Retina (tissue), 1 donor: ENCODE results near the gene RNU6-9.

Experiments
- DNase-seq: peaks from one replicate; pipeline ENCODE4 v3.0.0-alpha.2; 2016

RNU6-9 gene

GRCh38 chr19:899336-900042 is 6.2 kb downstream of the RNU6-9 start:
- no peak for DNase-seq

DNA sequence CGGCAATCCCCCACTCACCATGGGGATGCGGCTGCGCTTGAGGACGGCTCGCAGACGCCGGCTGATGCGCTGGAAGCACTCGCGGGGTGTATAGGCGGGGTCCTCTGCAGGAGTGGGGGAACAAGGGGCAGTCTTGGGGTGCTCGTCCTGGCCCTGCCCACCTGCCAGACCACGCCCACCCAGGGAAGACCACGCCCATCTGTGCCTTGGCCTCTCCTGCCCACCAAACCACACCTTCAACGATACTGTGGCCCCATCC is 6.7 kb downstream of the RNU6-9 start:
- no peak for DNase-seq

- no peak for DNase-seq
Measured at GRCh38 chr19:900302-901111, 7.2 kb downstream of the RNU6-9 start.

DNA sequence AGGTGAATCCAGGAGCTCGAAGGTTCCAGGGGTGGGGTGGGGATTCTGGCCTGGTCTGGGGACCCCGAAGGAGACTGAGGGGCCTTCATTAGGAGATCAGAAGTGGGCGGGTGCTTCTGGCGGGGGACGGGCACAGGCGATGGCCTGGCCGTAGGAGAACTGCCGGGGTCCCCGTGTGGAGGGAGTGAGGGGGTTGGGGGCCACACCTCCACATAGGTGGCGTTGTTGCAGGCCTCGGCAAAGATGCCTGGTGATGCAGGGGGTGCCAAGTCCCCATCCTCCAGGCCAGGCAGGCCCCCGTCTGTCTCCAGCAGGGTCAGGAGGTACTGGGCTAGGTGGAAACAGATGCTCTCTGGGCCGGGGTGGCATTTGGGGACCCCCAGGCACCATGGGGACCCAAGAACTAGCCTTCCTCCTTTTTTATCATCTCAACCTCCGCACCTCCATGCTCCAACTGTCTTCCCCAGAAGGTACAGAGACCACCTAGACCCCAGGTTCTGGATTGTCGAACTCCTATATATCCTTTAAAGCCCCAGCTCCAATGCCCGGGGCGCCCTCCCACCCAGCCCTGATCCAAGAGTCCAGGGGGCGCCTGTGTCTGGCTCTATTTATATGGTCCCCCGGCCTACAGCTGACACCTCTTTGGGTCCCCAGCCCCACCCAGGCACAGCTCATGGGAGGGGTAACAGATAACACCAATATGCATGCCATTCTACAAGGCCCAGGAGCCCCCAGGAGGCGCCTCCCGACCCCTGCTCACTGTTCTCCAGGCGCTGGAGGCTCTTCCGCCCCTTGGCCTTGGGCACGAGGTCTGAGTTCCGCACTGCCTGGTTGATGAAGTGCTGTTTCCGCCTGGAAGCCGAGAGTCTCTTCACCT is 8.2 kb downstream of the RNU6-9 start:
- DNase-seq: no peak

- no peak for DNase-seq
Measured at GRCh38 chr19:902093-902370, 8.7 kb downstream of the RNU6-9 start.

DNA sequence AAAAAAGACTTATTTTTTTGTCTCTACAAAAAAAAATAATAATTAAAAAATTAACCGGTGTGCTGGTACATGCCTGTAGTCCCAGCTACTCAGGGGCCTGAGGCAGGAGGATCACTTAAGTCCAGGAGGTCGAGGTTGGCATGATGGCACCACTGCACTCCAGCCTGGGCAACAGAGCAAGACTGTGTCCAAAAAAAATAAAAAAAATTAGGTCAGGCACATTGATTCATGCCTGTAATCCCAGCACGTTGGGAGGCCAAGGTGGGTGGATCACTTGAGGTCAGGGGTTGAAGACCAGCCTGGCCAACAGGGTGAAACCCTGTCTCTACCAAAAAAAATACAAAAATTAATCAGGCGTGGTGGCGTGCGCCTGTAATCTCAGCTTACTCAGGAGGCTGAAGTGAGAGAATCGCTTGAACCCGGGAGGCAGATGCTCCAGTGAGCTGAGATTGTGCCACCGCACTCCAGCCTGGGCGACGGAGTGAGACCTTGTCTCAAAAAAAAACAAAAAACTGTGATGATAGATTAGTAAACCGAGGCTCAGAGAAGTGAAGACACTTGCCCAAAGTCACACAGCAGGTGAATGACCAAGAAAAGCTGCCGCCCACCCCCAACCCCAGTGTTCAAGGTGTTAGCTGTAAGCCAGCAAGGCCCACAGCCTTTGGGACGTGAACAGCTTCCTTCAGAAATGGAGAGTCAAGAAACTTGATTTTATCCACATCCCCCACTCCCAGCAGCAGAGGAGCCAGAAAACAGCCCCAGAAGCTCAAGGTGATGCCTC is 9.4 kb downstream of the RNU6-9 start:
- no peak for DNase-seq

DNA sequence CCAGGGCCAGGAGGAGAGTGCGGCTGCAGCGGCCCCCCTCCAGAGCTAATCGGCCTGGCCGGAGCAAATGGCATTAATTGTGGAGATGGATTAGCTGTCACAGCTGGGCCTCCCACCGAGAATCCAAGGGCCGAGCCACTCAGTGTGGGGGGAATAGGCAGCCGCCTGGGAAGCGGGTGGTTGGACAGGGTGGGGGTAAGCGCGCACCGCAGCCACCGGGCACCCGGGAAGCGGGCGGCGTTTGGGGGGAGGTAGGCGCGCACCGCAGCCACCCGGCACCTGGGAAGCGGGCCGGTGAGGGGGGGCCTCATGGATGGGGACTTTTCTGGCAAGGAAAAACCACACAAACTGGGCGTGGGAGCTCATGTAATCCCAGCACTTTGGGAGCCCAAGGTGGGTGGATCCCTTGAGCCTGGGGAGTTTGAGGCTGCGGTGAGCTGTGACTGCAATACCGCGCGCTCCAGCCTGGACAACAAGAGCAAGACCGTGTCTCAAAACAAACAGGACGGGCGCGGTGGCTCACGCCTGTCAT is 10.0 kb downstream of the RNU6-9 start:
- DNase-seq: peak; percentile 69

DNA sequence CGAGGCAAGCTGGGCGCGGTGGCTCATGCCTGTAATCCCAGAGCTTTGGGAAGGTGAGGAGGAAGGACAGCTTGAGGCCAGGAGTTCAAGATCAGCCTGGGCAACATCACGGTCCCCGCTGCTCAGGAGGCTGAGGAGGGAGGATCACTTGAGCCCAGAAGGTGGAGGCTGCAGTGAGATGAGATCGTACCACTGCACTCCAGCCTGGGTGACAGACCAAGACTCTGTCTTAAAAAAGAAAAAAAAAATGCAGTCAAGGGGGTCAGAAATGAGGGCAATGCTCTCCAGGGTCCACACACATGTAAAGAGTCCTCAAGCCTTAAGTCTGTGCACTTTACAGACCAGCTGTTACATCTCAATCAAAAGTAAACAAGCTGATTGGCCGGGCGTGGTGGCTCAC is 11.3 kb downstream of the RNU6-9 start:
- DNase-seq: no peak

DNA sequence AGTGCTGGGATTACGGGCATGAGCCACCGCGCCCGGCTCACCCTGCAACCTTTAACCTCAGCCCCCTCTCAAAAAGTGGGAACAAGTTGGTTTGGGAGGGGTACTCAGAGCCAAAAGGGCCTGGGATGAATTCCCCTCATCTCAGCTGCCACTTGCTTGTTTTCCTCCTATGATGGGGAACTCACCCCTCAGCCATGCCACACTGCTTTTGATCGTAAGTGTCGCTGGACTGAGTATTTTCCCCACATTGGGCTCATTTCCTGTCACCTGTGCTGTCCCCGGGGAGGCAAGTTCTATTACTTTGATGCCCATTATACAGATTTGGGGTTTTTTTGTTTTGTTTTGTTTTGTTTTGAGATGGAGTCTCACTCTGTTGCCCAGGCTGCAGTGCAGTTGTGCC is 13.2 kb downstream of the RNU6-9 start:
- DNase-seq: no peak

GRCh38 chr19:907183-907853 is 14.0 kb downstream of the RNU6-9 start:
- no peak for DNase-seq

DNA sequence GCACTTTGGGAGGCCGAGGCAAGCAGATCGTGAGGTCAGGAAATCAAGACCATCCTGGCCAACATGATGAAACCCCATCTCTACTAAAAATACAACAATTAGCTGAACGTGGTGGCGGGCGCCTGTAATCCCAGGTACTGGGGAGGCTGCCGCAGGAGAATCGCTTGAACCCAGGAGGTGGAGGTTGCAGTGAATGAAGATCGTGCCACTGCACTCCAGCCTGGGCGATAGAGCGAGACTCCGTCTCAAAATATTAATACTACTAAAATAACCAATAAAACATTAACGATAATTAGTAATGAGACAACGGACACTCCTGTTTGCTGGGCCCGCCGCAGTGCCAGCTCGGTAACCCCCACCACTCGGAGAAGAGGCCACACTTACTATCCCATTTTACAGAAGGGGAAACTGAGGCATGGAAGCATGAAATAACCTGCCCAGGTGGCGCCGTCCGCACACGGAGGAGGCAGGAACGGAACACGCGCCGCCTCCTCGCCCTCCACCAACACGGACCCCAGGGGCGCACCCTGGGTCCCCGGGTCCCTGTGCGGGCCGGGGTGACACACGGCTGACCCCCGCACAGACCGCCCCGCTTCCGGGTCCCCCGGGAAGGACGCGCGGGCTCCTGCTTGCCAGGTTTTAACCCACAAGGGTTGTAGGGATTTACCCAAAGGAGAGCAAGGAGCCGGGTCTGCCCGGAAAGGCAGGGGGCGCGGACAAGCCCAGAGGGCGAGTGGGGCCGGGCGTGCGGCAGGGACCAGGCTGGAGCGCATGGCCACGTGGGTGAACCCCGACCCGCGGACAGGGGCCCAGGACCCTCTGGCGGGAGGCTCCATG is 18.1 kb downstream of the RNU6-9 start:
- no peak for DNase-seq

- DNase-seq: no peak
Measured at GRCh38 chr19:912181-913079, 19.1 kb downstream of the RNU6-9 start.

DNA sequence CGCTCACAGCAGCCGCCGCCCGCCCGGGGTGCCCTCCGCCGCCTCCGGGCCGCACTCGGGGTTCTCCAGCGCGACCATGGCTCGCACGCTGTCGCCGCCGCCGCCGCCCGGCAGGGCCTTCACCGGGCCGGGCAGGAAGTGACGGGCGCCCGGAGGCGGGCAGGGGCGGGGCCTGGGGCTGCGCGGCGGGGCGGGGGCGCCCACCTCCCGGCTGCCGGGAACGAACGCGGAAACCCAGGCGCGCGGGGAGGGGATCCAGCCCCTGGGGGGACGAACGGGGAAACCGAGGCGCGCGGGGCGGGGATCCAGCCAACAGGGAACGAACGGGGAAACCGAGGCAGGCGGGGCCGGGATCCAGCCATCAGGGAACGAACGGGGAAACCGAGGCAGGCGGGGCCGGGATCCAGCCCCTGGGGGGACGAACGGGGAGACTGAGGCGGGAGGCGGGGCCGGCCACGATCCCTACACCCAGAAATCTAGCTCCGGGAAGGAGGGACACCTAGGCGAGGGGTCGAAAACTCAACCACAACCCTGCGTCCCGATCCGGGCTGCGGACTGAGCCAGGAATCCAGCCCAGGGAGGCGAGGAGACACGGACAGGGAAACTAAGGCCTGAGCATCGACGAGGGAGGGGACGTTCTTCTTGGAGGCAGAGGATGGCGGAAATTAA is 19.9 kb downstream of the RNU6-9 start, which contains the start of gene R3HDM4:
Gene R3HDM4 (minus strand): TSS at position 140 of the 669 bp plus-strand sequence. CDS start 62 bp downstream, at position 78.
- no peak for DNase-seq

GRCh38 chr19:916645-917322 is 23.5 kb downstream of the RNU6-9 start:
- no peak for DNase-seq

DNA sequence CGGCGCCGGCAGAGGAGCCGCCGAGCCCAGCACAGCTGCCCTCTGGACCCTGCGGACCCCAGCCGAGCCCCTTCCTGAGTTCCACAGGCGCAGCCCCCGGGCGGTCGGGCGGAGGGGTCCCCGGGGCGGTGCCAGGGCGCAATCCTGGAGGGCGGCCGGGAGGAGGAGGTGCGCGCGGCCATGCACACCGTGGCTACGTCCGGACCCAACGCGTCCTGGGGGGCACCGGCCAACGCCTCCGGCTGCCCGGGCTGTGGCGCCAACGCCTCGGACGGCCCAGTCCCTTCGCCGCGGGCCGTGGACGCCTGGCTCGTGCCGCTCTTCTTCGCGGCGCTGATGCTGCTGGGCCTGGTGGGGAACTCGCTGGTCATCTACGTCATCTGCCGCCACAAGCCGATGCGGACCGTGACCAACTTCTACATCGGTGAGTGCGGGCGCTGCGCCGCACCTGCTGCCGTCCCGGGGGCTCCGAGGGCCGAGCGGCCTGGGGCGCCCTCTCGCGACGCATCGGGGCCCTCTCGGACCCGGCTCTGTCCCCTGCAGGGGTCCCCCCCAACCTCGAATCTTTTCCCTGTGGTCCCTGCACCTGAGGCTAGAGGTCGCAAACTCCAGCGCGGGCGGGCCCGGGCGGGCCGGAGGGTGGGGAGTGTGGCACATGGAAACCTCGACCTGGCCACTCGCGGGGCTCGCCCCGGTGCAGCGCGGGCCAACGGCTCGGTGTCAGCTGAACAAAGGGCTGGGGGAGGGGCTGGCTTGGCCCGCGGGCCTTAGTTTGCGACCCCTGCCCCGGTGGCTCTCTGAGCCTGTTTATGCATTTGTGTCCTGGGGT is 24.3 kb downstream of the RNU6-9 start, which contains the start of gene KISS1R:
Gene KISS1R (plus strand): TSS at position 11 of the 829 bp plus-strand sequence. CDS start 170 bp downstream, at position 181.
- peak; percentile 85 for DNase-seq

- DNase-seq: no peak
Measured at GRCh38 chr19:918152-918437, 24.8 kb downstream of the RNU6-9 start.

DNA sequence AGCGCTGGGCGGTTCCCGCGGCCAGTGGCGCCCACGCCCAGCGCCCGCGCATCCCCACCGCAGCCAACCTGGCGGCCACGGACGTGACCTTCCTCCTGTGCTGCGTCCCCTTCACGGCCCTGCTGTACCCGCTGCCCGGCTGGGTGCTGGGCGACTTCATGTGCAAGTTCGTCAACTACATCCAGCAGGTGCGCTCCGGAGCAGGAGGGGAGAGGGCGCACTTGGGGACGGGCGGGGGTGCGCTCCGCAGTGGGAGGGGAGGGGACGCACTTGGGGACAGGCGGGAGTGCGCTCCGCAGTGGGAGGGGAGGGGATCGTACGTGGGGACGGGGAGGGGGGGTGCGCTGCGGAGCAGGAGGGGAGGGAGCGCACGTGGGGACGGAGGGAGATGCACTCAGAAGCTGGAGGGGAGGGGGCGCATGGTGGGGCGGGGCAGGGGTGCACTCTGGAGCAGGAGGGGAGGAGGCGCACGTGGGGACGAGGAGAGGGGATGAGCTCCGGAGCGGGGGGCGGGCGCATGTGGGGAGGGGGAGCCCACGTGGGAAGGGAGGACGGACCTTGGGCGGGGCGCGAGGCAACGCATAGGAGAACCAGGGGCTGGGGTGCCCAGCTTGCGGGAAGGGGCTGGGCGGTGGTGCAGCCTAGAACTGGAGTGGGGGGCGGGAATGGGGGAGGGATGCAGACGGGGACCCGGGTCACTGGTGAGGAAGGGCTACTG is 25.4 kb downstream of the RNU6-9 start:
- DNase-seq: no peak
